HG03025 (cell line): Measurements from ENCODE around the gene NTRK2.

Experiments used
- ATAC-seq: cut with Tn5 transposase; IDR thresholded peaks from one replicate; pipeline ENCODE4 v1.9.1; 2021; ENCODE audit warnings: mild to moderate bottlenecking, moderate library complexity; ENCODE audit not compliant: unreplicated experiment, low FRiP score

The NTRK2 gene

GRCh38 chr9:84998639-84999038 lies 329.1 kb downstream of the NTRK2 start:
- ATAC-seq: no peak

- ATAC-seq: no peak
Measured at GRCh38 chr9:84999788-85000187, 330.3 kb downstream of the NTRK2 start.

GRCh38 chr9:85001925-85002324 lies 332.4 kb downstream of the NTRK2 start:
- ATAC-seq: no peak

GRCh38 chr9:85004818-85005413 lies 335.4 kb downstream of the NTRK2 start:
- ATAC-seq: no peak

- no peak for ATAC-seq
Measured at GRCh38 chr9:85007748-85008147, 338.2 kb downstream of the NTRK2 start.

GRCh38 chr9:85008215-85008614 lies 338.7 kb downstream of the NTRK2 start:
- ATAC-seq: no peak

- peak; percentile 82 for ATAC-seq
Measured at GRCh38 chr9:85009251-85009650, 339.7 kb downstream of the NTRK2 start.

- ATAC-seq: no peak
Measured at GRCh38 chr9:85013703-85014102, 344.2 kb downstream of the NTRK2 start.

- ATAC-seq: no peak
Measured at GRCh38 chr9:85014292-85014691, 344.8 kb downstream of the NTRK2 start.

GRCh38 chr9:85016384-85017006 lies 347.0 kb downstream of the NTRK2 start:
- no peak for ATAC-seq

GRCh38 chr9:85020791-85021190 lies 351.3 kb downstream of the NTRK2 start:
- ATAC-seq: no peak

GRCh38 chr9:85021686-85022085 lies 352.2 kb downstream of the NTRK2 start:
- no peak for ATAC-seq

GRCh38 chr9:85024374-85024773 lies 354.8 kb downstream of the NTRK2 start:
- ATAC-seq: no peak

- ATAC-seq: no peak
Measured at GRCh38 chr9:85025638-85026037, 356.1 kb downstream of the NTRK2 start.

GRCh38 chr9:85027870-85028269 lies 358.3 kb downstream of the NTRK2 start:
- ATAC-seq: no peak

- no peak for ATAC-seq
Measured at GRCh38 chr9:85030316-85030715, 360.8 kb downstream of the NTRK2 start.

- no peak for ATAC-seq
Measured at GRCh38 chr9:85036496-85036895, 367.0 kb downstream of the NTRK2 start.

- no peak for ATAC-seq
Measured at GRCh38 chr9:85038061-85038460, 368.5 kb downstream of the NTRK2 start.

GRCh38 chr9:85038824-85039608 lies 369.5 kb downstream of the NTRK2 start:
- ATAC-seq: no peak

- ATAC-seq: no peak
Measured at GRCh38 chr9:85040146-85040545, 370.6 kb downstream of the NTRK2 start.

- ATAC-seq: no peak
Measured at GRCh38 chr9:85040821-85041465, 371.4 kb downstream of the NTRK2 start.
